HG02840 (cell line): ENCODE results near the gene TIMM13.
"Not testable (repeated sequence)": the region's sequence is repeated elsewhere in the genome, so short reads cannot be mapped to it uniquely, and the experiment has no call there.

ENCODE experiments used
- ATAC-seq: cut with Tn5 transposase; IDR thresholded peaks from one replicate; pipeline ENCODE4 v1.9.1; 2021; ENCODE audit warnings: mild to moderate bottlenecking, moderate library complexity, moderate number of reproducible peaks; ENCODE audit not compliant: unreplicated experiment, low FRiP score

The TIMM13 gene

DNA sequence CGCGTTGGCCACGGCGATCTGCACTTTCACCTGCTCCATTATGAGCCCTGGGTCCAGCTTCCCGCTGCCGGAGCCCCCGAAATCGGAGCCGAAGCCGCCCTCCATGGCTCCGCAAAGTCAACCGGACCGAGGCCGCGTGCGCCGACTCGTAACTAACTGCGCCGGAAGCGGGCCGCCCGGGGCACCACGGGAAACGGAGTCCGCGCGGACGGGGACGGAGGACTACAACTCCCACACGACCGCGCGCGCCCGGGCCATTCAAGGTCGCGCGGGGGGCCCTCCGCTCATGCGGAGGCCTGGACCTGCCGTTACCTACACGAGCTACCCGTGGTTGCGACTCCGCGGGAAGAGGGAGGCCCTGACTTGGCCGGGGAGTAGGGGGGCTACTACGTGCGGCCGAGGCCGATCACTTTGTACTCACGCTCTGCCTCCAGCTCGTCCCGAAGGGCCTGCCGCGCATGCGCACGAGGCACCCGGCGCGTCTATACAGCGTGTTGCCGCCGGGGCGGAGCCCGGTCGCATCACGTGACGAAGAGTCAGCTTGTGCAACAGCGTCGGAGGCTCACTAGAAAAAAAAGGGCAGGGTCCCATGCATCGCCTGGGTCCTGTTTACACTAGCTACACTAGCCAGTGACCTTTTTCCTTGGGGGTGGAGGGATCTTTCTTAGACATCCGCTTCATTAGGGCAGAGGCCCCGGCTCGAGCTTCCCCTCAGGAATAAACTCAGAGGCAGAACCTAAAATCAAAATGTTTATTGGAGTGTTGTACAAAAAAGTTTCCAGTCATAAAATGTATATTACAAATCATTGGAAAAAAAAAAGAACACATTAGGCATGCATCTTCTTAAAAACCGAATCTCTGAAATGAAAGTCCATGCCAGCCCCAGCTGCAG is at the start of gene TIMM13:
TSS of gene TIMM13 (minus strand) at position 158 of the 892 bp plus-strand sequence. CDS start at position 105, 53 bp downstream.
- ATAC-seq: peak; percentile 84

GRCh38 chr19:2476451-2477140 is 49.2 kb upstream of the TIMM13 start:
- peak; percentile 16 for ATAC-seq

DNA sequence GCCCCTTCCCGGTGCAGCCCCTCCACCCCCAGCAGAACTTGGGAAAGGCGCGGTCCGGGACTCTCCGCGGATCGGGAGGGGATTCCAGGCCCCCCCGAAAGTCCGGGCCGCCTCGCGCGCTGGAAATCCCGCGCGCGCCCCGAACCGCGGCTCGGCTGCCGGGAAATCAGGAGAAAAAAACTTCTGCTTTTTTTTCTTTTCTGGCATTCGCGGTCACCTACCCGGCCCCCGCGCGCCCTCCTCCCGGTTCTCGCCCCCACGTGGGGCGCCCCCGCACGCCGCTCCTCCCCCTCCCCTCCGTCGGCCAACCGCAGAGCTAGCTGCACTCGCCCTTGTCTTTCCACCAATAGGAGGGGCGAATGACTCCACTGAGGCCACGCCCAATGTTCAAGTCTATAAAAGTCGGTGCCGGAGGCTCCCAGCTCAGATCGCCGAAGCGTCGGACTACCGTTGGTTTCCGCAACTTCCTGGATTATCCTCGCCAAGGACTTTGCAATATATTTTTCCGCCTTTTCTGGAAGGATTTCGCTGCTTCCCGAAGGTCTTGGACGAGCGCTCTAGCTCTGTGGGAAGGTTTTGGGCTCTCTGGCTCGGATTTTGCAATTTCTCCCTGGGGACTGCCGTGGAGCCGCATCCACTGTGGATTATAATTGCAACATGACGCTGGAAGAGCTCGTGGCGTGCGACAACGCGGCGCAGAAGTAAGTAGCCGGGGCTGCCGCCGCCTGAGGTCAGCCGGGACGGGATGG is 48.5 kb upstream of the TIMM13 start, which contains the start of gene GADD45B:
TSS of gene GADD45B (plus strand) at position 426 of the 749 bp plus-strand sequence. CDS start at position 658, 232 bp downstream.
- ATAC-seq: peak; percentile 56

- peak; percentile 9 for ATAC-seq
Measured at GRCh38 chr19:2475018-2475701, 47.8 kb upstream of the TIMM13 start.

GRCh38 chr19:2474232-2475017 is 47.0 kb upstream of the TIMM13 start:
- no peak for ATAC-seq

DNA sequence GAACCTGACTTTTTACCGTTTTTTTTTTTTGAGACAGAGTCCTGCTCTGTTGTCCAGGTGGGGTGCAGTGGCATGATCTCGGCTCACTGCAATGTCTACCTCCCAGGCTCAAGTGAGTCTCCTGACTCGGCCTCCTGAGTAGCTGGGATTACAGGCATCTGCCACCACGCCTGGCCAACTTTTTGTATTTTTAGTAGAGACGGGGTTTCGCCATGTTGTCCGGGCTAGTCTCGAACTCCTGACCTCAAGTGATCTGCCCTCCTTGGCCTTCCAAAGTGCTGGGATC is 42.5 kb upstream of the TIMM13 start:
- not testable (repeated sequence) for ATAC-seq

GRCh38 chr19:2469102-2469914 is 41.9 kb upstream of the TIMM13 start:
- ATAC-seq: no peak

GRCh38 chr19:2468596-2468995 is 41.2 kb upstream of the TIMM13 start:
- ATAC-seq: no peak

DNA sequence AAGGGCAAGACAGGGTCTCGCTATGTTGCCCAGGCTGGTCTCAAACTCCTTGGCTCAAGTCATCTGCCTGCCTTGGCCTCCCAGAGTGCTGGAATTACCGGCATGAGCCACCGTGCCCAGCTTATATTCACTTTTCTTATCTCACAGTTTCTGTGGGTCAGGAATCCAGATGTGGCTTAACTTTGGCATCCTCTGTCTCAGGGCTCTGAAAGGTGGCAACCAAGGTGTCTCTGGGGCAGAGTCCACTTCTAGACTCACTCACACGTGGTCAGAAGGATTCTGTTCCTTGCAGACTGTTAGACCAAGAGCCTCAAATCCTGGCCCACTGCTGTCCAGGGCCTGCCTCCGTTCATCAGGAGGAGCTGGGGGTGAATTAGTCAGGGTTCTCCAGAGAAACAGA is 37.0 kb upstream of the TIMM13 start:
- ATAC-seq: no peak

DNA sequence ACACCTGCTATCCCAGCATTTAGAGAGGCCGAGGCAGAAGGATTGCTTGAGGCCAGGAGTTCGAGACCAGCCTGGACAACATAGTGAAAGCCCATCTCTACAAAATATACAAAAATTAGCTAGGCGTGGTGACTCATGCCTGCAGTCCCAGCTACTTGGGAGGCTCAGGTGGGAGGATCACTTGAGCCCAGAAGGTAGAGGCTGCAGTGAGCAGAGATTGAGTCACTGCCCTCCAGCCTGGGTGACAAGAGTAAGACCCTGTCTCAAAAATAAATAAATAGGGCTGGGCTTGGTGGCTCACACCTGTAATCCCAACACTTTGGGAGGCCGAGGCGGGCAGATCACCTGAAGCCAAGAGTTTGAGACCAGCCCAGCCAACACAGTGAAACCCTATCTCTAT is 36.3 kb upstream of the TIMM13 start:
- ATAC-seq: not testable (repeated sequence)

DNA sequence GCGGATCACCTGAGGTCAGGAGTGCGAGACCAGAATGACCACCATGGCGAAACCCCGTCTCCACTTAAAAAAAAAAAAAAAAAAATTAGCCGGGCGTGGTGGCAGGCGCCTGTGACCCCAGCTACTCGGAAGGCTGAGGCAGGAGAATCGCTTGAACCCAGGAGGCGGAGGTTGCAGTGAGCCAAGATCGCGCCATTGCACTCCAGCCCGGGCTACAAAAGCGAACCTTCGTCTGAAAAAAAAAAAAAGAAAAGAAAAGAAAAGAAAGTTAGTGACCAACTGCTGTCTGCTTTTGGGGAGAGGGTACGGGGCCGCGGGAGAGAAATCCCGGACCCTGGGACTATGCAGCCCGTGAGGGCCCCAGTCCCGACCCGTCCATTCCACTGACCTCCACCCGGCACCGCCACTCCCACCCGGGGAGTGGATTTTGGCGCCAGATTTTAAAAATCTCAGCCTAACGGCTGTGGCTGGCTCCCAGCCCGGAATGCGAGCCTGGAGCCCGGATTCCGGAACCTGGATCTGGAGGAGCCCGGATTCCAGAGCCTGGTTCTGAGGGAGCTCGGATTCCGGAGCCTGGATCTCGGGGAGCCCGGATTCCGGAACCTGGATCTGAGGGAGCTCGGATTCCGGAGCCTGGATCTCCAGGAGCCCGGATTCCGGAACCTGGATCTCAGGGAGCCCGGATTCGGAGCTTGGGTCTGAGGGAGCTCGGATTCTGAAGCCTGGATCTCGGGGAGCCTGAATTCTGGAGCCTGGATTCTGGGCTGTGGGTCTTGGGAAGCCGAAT is 35.4 kb upstream of the TIMM13 start:
- ATAC-seq: no peak

DNA sequence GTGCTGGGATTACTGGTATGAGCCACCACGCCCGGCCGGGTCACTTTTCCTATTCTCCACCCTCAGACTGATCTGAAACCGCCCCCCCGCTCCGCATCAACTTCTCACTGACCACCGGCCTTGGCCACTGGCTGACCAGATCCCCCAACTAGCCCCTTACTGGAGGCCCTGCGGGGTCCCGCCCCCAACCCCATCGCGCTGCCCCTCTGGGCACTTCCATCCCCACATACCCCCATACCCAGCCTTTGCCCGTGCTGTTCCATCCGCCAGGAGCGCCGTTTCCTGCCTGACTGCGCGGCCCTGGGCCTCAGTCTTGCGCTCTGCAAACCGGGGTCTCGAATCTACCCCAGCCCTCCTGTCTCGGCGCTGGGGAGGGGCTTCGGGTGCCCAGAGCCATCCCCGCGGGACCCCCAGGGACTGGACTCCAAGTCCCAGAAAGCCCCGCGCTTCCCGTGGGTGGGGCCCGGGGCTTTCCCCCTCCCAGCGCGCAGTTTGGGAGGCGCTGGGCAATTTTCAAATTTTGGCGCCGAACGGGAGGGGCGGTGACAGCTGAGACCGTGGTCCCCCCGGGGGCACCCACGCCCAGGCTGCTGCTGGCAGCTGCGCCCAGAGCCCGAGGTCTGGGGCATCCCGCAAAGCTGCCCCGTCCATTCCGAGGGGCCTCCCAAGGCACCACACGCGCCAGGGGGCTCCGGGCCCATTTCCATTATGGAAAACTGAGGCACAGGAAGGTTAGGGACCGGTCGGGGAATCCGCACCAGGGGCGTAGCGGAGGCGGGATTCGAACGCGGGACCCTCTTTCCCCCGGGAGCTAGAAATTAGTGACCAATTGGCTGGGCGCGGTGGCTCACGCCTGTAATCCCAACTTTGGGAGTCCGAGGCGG is 34.6 kb upstream of the TIMM13 start:
- ATAC-seq: no peak

GRCh38 chr19:2460245-2460644 is 32.9 kb upstream of the TIMM13 start:
- no peak for ATAC-seq

GRCh38 chr19:2458776-2459175 is 31.4 kb upstream of the TIMM13 start:
- ATAC-seq: not testable (repeated sequence)

DNA sequence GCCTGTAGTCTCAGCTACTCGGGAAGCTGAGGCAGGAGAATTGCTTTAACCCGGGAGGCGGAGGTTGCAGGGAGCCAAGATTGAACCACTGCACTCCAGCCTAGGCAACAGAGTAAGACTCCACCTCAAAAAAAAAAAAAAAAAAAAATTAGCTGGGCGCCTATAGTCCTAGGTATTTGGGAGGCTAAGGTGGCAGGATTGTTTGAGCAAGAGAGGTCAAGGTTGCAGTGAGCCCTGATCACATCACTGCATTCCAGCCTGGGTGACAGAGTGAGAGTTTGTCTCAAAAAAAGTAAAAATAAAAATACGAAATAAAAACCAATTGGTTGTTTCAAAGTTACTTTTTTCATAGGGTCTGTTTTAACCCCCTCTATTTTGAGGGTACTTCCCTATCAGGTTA is 30.7 kb upstream of the TIMM13 start:
- no peak for ATAC-seq

DNA sequence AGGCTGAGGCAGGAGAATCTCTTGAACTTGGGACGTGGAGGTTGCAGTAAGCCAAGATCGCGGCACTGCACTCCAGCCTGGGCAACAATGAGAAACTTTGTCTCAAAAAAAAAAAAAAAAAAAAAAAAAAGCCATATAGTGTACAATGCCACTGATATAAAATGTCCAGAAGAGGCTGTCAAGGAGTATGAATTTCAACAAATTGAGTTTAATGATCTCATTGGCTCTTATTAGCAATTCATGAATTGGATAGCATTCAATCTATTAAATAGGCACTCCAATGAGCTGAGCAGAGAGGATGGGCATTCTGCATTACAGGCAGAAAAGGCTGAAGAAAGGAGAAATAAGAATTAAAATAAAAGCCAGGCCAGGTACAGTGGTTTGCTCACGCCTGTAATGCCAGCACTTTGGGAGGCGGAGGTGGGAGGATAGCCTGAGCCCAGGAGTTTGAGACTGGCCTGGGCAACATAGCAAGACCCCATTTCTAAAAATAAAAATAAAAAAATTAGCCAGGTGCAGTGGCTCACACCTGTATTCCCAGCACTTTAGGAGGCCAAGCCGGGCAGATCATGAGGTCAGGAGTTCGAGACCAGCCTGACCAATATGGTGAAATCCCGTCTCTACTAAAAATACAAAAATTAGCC is 30.1 kb upstream of the TIMM13 start:
- no peak for ATAC-seq
